Measurements from ENCODE around the gene GPS1.
A peak's percentile ranks its signal among the peaks of the same experiment; 100 is the strongest.

The GPS1 gene

DNA sequence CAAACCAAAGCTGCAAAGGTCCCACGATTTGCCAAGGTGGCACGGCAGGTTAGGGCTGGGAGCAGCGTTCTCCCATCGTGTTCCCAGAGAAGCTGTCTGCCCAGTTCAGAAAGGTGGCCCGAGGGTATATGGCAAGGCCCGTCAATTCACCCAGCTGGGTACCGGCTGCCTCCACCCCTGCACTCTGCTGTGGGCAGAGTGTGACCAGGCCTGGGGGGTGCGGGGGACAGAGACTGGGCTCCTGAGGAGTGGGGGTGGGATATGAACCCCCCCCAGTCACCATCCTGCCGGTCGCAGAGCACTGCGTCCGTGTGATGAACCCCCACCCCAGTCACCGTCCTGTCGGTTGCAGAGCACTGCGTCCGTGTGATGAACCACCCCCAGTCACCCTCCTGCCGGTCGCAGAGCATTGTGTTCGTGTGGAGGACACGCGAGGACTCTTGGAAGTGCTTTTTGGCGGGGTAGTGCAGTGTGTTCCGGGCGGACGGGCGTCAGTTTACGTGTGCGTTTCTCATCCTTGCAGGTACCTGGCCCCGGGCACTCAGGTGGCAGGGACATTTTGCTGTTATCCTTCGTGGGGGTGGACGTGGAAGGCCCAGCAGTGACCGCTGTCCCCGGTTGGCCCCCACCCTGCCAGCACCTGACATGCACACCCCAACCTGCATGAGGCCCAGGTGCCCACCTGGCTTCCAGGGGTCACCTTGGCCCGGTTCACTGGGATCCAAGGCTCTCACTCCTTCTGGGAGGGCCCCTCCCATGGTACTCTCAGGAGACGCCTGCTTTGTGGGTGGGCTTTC lies 49.0 kb downstream of the GPS1 start:
- DNase-seq (ENCODE audit: low spot score) (no peak), FAIRE-seq (no peak)

DNA sequence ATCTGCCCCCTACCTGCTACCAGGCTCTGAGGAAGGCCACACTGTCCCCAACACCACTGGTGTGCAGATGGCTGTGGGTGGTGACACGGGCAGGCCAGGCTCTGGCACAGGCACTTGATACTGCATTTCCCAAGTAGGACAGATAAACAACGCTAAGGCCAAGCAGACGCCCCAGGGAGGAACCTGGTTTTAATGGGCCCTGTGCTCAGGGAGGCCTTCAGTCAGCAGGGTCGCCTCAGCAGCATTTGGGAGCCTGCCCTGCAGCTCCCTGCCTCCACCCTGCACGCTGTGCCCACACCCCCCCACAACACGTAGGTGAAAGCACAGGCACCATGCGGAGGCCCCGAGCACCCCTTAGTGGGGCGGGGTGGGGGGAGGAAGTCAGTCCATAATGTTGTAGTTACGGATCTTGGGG lies 49.6 kb downstream of the GPS1 start:
- no peak for DNase-seq (ENCODE audit: low spot score)
- no peak for FAIRE-seq

DNA sequence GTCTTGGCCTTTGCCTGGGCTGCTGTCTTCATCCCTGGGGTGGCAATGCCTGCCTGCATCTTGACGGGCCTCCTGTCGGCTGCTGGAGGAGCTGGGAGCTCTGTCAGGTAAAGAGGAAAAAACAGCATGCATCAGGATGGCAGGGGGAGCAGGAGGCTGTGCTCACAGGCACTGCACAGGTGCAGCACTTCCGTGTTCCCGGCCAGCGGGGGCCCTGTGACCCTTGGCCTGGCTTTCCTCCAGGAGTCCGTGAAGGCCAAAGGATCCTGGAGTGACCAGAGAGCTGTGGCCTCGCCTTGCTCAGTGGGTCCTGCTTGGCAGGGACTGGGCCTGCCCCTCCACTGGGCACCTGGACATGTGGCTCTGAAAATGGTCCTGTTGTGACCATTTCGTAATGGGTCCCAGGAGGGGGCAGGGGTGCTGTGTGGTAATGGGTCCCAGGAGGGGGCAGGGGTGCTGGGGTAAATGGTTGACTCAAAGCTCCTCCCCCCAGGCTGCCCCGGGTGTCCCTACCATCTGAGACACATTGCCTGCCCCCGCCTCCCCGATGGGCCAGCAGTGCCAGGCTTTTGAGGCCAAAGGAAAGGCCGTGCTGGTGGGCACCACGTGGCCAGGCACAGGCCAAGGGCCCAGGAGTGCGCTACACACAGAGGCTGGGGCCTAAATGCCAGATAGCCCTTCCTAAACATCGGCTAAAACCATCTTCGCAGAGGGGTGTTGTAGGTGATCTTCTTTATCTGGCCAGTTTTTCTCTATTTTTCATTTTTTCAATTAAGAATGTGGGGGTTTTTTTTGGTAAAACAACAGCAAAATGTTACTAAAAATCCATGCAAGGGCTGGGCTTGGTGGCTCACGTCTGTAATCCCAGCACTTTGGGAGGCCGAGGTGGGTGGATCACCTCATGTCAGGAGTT lies 50.3 kb downstream of the GPS1 start:
- FAIRE-seq = no peak
- no peak for DNase-seq (ENCODE audit: low spot score)

DNA sequence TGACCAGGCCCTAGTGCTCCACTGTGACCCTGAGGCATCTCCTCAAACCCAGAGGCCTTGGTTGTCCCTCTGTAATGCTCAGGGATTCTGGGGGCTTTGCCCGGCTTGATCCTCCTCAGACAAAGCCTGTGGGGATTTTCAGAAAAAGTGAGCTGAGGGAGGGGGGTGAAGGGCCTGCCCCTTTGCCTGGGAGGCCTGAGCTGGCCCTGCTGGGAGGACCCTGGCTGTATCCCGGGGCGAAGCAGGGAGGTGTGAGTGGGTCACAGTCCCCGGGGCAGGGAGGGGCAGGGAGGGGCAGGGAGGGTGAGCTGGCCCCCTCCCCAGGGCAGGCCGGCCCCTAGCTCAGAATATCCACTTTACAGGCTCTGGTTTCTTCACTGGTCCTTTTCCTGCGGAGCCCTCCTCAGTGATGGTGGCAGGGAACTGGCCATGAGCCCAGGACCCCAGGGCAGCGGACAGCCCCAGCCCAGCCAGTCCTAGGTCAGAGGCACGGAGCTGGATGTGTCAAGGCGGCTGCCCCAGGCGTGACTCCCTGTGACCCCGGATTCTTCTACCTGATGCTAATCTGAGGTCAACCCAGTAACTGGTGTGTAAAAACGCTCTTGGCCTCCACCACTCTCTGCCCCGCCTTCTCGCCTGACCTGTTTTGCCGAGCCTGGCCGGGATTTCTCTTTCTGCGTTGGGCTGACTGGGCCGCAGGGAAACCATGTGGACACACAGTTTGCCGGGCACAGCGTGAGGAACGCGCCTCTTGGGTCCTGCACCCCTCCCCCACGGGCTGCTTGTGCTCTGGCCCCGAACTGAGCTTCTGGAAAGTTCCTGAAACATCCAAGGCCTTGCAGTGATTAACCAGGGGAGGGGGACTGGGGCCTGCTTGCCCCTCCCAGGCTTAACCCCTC lies 52.1 kb downstream of the GPS1 start:
- no peak for FAIRE-seq
- DNase-seq (ENCODE audit: low spot score) = no peak

DNA sequence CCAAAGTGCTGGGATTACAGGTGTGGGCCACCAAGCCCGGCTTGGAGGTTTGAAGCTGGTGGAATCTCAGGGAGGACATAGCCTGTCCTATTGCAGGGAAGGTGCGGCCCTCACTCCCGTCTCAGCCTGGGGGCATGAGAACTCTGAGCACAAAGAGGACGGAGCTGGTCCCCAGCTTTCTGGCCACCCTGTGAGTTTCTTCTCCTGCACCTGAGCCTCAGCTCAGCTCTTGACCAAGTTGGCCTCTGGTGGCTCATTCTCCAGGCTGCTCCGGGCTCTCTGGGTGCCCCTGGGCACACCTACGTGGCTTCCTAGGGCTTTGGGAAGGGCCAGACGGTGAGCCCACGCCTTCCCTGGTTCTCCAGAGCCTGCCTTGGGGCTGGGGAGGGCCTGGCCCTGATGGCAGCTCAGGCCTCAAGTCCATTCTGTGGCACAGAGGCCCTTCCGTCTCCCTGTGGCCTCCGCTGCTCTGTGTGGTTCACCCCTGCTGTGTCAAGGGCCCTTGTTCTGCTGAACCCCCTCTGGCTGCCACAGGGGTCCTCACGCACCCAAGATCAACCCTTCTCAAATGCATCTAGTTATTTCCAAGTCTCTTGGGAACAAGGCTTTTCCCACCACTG lies 53.2 kb downstream of the GPS1 start:
- DNase-seq (ENCODE audit: low spot score) (no peak), FAIRE-seq (no peak)

DNA sequence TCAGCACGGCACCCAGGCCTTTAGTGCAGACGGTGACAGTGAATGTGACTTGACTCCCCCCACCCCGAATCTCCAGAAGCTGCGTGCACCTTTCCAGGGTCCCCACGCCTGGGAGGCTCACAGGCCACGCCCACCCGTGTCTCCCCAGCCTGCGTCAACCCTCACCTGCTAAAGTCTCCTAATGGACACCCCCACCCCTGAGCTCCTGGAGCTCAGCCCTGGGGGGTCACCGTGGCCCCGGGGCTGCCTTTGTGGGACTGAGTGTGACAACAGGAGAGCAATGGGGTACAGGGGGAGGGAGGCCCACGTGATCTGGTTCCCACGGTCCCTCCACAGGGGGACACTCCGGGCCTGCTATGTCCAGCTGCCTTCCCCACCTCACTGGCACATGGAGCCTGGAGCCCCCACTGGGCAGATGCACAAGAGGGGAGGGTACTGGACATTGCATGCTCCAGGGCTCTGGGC lies 53.8 kb downstream of the GPS1 start:
- no peak for DNase-seq (ENCODE audit: low spot score)
- FAIRE-seq = no peak

DNA sequence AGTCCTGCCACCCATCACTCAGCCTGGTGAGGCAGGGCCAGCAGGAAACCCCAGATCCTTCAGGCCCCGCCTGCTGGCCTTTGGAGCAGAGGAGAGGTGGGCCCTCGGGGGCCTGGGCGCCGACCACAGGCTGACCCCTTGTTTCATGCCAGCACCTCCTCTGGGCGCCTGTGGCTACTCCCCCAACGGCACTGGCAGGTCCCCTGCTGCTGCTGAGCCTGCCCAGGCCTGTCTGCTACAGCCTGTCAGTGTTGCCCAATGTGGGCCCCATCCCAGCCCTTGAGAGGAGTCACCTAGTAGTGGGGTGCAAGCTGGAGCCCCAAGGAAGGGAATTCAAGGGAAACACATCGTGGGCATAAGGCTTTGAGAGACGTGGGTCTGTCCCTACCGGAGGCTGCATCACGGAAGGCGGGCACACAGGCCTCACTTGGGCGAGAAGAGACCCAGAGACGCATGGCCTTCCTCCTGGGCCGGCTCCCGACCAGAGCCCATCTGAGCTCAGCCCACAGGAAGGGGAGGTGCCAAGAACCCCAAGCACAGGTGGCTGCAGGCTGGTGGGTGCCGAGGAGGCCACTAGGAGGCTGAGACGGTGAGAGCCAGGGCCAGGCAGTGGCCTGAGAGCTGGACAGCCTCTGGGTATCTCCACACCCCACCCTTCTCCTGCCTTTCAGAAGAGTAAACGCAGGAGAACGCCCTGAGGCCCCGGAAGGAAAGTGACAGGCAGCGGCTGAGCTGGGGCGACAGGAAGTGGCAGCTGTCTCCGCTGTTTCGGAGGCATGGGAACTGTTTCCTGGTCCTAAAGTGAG lies 54.4 kb downstream of the GPS1 start:
- no peak for FAIRE-seq
- peak; percentile 50 for DNase-seq (ENCODE audit: low spot score)

DNA sequence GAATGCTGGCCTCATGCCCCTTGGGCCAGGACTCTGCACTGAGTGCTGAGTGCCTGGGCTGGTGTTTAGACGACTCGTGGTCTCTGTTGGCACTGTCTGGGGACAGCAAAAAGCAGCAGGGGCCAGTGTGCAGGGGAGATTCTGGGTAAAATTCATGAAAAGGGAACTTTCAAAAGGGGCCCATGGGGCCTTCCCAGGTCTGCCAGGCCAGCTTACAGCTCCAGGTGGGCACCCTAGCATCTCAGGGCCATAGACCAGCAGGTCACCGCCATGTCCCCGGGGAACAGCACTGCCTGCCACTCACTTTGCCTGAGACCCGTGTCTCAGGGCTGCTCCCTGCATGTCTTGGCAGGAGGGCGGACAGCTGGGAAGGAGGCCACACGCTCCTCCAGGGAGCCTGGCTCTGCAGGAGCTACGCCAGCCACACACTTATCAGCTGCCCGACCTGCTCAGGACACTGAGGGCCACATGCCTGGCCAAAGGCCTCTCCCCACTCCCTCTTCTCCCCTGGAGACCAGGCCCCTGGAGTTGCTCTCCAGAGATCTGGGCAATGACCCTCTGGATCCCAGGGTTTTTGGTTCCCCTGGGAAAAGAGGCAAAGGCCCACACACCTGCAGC lies 55.1 kb downstream of the GPS1 start:
- FAIRE-seq = no peak
- DNase-seq (ENCODE audit: low spot score) = no peak

All from urothelium cell line (cell line).